Type B pancreatic cell (in vitro differentiated cells): ENCODE measurements around the gene MC5R. TPM values are rescaled to one million over a fixed set of nuclear protein-coding genes. Genes with fewer than 3 reads are reported as not detected.

Experiments used
- DNase-seq: peaks from one replicate; pipeline ENCODE4 v3.0.0; 2021; ENCODE audit warnings: mixed read lengths; ENCODE audit not compliant: unreplicated experiment; ENCODE audit errors: extremely low spot score
- H3K27ac Mint-ChIP-seq: 2 replicates; pipeline ENCODE4 v1.8.0; 2021; ENCODE audit warnings: mild to moderate bottlenecking, mixed read lengths
- H3K27me3 Mint-ChIP-seq: 2 replicates; pipeline ENCODE4 v1.8.0; 2021; ENCODE audit warnings: mixed read lengths
- H3K36me3 Mint-ChIP-seq: 2 replicates; pipeline ENCODE4 v1.8.0; 2021; ENCODE audit warnings: mixed read lengths
- H3K4me1 Mint-ChIP-seq: one replicate; pipeline ENCODE4 v1.8.0; 2021; ENCODE audit warnings: mixed read lengths; ENCODE audit not compliant: unreplicated experiment
- H3K4me3 Mint-ChIP-seq: 2 replicates; pipeline ENCODE4 v1.8.0; 2021; ENCODE audit warnings: mild to moderate bottlenecking, mixed read lengths
- H3K9me3 Mint-ChIP-seq: 2 replicates; pipeline ENCODE4 v1.8.0; 2021; ENCODE audit warnings: mixed read lengths
- CTCF ChIP-seq: fragments of 200-600 bp; sonication (generic); conservative IDR thresholded peaks from 2 replicates; pipeline ENCODE4 v1.5.0; 2021; ENCODE audit warnings: antibody characterized with exemption, mild to moderate bottlenecking
- total RNA-seq: library from RNA; stranded (reverse); gene quantifications from 2 replicates; pipeline ENCODE4 v1.2.1, GENCODE V29; 2021; ENCODE audit warnings: low replicate concordance

Gene MC5R
- total RNA-seq, 1 donor from 2014 or later: not detected

GRCh38 chr18:13872932-13873331 lies 49.0 kb downstream of the MC5R start:
- no peak overlapping the region for H3K4me3 Mint-ChIP-seq
- no peak for TF ChIP-seq CTCF
- DNase-seq: no peak
- H3K4me1 Mint-ChIP-seq: no peaks in the 10 kb centered on the region
- H3K9me3 Mint-ChIP-seq: no peaks in the 10 kb centered on the region
- no peaks in the 10 kb centered on the region for H3K36me3 Mint-ChIP-seq
- no peak overlapping the region for H3K27ac Mint-ChIP-seq
- peaks cover 45% of the 10 kb centered on the region for H3K27me3 Mint-ChIP-seq

GRCh38 chr18:13874558-13874957 lies 50.6 kb downstream of the MC5R start:
- TF ChIP-seq CTCF: no peak
- Mint-ChIP-seq H3K36me3 (no peaks in the 10 kb centered on the region), H3K4me1 (no peaks in the 10 kb centered on the region), H3K4me3 (no peak overlapping the region), H3K27ac (no peak overlapping the region), H3K9me3 (no peaks in the 10 kb centered on the region), H3K27me3 (peaks cover 29% of the 10 kb centered on the region)
- DNase-seq: no peak

Other genes with a start within 250 kb of the MC5R start
- gene FAM210A, start 97.6 kb upstream of the MC5R start, total RNA-seq: 16.4 and 16.9 TPM in 2 replicates
- gene RNMT, start 97.5 kb upstream of the MC5R start, total RNA-seq: 40.8 and 41.4 TPM in 2 replicates
- gene MC2R, start 91.4 kb downstream of the MC5R start, total RNA-seq: not detected in 2 replicates